Measurements from ENCODE around the gene KCNQ1. TPM values are rescaled to one million over a fixed set of nuclear protein-coding genes. Genes with fewer than 3 reads are reported as not detected.

Gene KCNQ1
- total RNA-seq, 2 experiments from 2014 or later = 10.7 to 10.8 TPM

DNA sequence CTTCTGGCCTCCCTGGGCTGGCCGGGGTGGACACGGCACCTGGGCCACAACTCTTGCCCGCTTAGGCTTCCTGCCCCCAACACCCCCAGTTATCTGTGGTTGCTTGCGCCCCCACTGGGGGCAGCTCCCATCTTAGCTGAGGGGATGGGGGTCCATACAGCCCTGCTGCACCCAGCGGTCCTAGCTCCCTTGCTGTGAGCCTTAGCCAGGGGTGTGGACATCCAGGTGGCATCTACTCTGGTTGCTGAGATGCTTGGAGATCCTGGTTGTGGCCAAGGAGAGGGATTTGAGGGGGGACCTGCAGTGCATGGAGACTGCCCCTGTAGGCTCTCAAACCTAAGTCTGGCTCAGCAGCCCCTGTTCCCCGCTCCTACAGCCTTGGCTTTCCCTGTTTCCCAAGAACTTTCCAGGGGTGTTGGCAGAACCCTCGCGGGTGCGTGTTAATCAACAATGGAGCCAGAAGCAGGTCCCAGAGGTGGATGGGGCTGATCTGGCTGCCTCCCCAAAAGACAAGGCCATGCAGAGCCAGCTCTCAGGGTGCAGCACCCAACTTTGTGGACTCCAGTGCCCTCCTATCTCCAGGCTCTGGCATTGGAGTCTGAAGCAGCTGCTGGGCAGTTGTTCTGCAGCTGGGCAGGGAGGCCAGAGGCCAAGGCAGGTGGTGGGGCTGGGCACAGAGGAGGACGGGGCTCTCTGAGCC, 3.3 kb downstream of the KCNQ1 start:
- H3K36me3 Mint-ChIP-seq = no peaks in the 10 kb centered on the region
- H3K9me3 Mint-ChIP-seq = no peaks in the 10 kb centered on the region
- intact Hi-C loops (cut with micrococcal nuclease) = loop anchor here (5.0 kb wide), 2 partner anchors 84 to 439 kb away; partner anchors contain the start of gene CDKN1C
- no peaks in the 10 kb centered on the region for H3K27me3 Mint-ChIP-seq
- ChIA-PET CTCF (interaction anchor here (1.1 kb wide), 1 partner anchor 83 kb away, joined by 4 read pairs; no protein-coding TSS in a partner anchor), POLR2A (no interaction called here)
- no peak for DNase-seq
- peaks cover 24% of the 10 kb centered on the region for H3K4me1 Mint-ChIP-seq (ENCODE audit: low read depth)
- H3K27ac Mint-ChIP-seq = no peak overlapping the region
- no peak overlapping the region for H3K4me3 Mint-ChIP-seq

DNA sequence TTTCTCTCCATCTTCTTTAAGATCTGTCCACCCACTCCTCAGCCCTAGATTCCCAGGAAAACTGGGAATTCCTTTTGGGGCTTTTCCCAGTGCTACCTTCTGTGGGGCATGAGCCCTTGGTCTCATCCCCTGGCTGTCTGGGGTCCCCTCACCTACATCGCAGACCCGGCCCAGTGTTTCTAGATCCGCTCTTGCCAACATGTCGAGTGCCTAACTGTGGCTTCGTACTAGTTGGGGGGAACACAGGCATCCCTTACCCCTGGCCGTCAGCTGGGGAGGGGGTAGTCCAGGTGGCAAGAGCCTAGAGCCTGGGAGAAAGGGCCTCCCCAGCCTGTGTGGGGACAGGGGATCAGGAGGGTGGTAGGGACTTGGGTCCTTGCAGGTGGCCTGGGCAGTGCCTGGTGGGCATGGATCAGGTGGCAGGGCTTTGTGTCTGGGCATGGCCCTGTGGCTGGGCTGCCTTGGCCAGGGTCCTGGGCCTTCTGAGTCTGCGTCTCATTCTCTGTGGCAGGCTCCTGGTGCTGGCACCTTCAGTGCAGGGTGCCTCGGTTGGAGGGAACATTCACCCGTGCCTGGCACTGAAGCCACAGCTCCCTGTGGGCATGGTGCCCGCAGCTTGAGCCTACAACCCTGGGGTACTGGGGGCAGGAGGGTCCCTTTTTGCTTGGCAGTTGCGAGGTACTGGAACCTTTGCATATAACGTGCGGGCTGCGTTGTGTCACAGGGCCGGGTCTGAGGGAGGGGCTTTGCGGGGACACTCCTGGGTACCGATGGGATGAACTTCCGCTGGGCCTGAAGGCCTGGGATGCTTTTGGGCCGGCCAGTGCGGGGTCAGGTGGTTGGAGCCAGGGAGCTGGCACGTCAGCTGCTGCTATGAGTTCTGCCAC, 4.1 kb downstream of the KCNQ1 start:
- H3K9me3 Mint-ChIP-seq = no peaks in the 10 kb centered on the region
- POLR2A ChIA-PET = no interaction called here
- H3K36me3 Mint-ChIP-seq = no peaks in the 10 kb centered on the region
- H3K4me1 Mint-ChIP-seq (ENCODE audit: low read depth) = peaks cover 18% of the 10 kb centered on the region
- CTCF ChIA-PET = interaction anchor here (0.6 kb wide), 1 partner anchor 443 kb away, joined by 3 read pairs; no protein-coding TSS in a partner anchor
- no peak for DNase-seq
- intact Hi-C loops (cut with micrococcal nuclease) = loop anchor here (5.0 kb wide), 2 partner anchors 83 to 438 kb away; partner anchors contain the start of gene CDKN1C
- no peak overlapping the region for H3K27ac Mint-ChIP-seq
- H3K4me3 Mint-ChIP-seq = no peak overlapping the region
- H3K27me3 Mint-ChIP-seq = no peaks in the 10 kb centered on the region

DNA sequence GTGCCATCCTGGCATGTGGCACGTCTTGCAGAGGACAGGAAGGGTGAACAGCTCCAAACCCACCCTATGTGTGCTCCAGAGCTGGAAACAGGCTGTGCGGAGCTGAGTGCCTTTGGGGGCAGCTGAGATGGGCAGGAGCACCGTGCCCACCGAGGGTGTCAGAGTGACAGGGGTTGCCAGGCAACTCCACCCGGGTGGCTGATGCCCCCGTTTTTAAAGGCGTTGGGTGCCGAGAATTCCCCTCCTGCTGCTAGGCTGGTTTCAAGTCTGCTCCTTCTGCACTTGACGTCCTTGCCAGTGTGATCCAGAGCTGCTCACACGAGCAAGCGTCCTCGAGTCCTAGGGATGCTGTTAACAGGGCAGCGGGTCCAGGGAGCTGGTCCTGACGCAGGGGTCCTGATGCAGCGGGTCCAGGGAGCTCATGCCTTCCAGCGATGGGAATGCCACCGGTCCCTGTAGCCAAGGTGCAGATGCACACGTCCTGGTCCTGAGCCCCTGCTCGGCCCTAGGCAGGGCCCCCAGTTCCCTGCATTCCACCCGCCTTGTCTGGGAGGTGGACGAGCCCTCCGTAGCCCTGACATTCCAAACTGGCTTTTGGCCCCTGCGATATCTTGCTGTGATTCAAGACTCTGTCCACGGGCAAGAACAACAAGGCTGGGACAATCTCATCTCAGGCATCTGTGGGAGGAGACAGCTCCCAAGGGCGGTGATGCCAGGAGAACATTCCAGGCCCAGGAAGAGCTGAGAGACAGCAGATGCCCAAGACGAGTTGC, 4.9 kb downstream of the KCNQ1 start:
- no peaks in the 10 kb centered on the region for H3K36me3 Mint-ChIP-seq
- DNase-seq = no peak
- ChIA-PET CTCF (interaction anchor here (0.6 kb wide), 1 partner anchor 442 kb away, joined by 3 read pairs; no protein-coding TSS in a partner anchor), POLR2A (interaction anchor here (0.6 kb wide), 1 partner anchor 145 kb away, joined by 3 read pairs; no protein-coding TSS in a partner anchor)
- no peaks in the 10 kb centered on the region for H3K9me3 Mint-ChIP-seq
- no peak overlapping the region for H3K4me3 Mint-ChIP-seq
- H3K27me3 Mint-ChIP-seq = no peaks in the 10 kb centered on the region
- intact Hi-C loops (cut with micrococcal nuclease) = loop anchor here (5.0 kb wide), 2 partner anchors 83 to 438 kb away; partner anchors contain the start of gene CDKN1C
- H3K4me1 Mint-ChIP-seq (ENCODE audit: low read depth) = peaks cover 18% of the 10 kb centered on the region
- no peak overlapping the region for H3K27ac Mint-ChIP-seq

DNA sequence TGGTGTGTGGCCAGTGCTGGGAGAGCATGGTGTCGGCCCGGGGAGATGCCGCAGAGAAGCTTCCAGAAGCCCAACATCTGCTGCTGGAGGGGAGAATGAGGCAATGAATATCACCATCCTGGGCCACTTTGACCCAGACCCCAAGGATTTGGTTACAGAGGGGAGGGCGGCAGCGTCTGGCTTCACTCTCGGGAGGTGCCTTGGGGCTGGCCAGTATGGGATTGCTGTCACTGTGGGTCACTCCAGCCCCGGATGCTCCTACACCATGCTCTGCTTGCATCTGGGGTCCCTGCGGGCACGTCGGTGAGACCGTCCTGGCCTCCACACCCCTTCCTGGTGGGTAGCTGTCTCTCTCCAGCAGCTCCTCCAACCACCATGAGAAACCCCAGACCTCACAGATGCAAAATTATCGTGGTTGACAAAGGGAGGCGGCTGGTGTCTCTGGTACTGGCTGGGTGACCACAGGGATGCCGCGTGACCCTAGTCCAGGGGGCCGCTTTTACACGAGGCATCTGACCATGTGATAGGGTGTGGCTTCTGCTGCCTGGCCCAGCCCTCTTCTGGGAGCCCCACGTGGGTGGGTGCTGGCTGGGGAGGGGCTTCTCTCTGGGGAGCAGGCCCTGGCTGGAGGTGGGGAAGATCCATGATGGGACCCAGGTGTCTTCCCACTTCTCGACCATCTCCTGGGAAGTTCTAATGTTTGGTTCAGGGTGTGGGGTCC, 5.7 kb downstream of the KCNQ1 start:
- Mint-ChIP-seq H3K27me3 (no peaks in the 10 kb centered on the region), H3K36me3 (no peaks in the 10 kb centered on the region), H3K4me1 (ENCODE audit: low read depth) (peaks cover 15% of the 10 kb centered on the region), H3K4me3 (no peak overlapping the region), H3K9me3 (no peaks in the 10 kb centered on the region), H3K27ac (no peak overlapping the region)
- no peak for DNase-seq
- intact Hi-C loops (cut with micrococcal nuclease) = no loop called here
- CTCF ChIA-PET = no interaction called here
- POLR2A ChIA-PET = interaction anchor here (0.6 kb wide), 1 partner anchor 146 kb away, joined by 3 read pairs; no protein-coding TSS in a partner anchor

DNA sequence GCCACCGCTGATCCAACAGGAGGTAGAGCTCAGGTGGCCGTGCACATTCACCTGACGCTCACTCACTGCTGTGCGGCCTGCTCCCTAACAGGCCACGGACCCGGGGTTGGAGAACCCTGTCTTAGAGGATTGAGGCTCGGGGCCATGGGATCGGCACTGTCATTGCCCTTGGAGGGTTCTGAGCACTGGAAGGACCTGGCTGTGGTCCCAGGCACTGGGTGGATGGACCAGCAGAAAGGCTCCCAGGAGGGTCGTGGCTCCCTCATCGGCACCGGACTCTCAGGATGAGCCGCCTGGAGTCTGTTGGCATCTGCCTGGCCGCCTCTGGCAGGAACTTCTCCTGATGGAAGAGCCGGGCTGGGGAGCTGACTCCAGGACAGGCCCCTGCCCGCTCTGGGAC, 6.5 kb downstream of the KCNQ1 start:
- intact Hi-C loops (cut with micrococcal nuclease) = no loop called here
- Mint-ChIP-seq H3K27ac (no peak overlapping the region), H3K27me3 (no peaks in the 10 kb centered on the region), H3K4me3 (no peak overlapping the region), H3K9me3 (no peaks in the 10 kb centered on the region), H3K36me3 (no peaks in the 10 kb centered on the region), H3K4me1 (ENCODE audit: low read depth) (peaks cover 13% of the 10 kb centered on the region)
- CTCF ChIA-PET = no interaction called here
- DNase-seq = no peak
- POLR2A ChIA-PET = no interaction called here

DNA sequence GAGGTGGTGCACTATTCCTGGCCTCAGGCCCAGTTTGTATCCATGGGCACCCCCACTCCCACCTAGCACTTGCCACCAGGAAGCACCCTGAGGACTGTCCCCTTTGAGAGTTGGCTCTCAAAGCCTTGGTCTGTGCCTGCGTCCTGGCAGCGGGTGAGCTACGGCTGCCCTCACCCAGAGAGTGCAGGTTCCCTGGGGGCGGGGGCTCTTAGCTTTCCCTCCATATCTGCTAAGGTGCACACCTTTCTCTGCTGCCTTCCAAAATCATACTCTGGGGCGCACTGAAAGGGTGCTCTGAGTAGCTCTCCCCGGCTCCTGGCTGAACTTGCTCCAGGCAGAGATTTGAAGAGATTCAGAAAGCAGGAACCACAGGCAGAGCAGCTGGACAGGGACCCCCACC, 7.1 kb downstream of the KCNQ1 start:
- Mint-ChIP-seq H3K27me3 (no peaks in the 10 kb centered on the region), H3K27ac (no peak overlapping the region), H3K9me3 (no peaks in the 10 kb centered on the region), H3K4me3 (no peak overlapping the region), H3K36me3 (no peaks in the 10 kb centered on the region), H3K4me1 (ENCODE audit: low read depth) (peaks cover 9% of the 10 kb centered on the region)
- ChIA-PET CTCF (no interaction called here), POLR2A (no interaction called here)
- DNase-seq = no peak
- intact Hi-C loops (cut with micrococcal nuclease) = no loop called here

DNA sequence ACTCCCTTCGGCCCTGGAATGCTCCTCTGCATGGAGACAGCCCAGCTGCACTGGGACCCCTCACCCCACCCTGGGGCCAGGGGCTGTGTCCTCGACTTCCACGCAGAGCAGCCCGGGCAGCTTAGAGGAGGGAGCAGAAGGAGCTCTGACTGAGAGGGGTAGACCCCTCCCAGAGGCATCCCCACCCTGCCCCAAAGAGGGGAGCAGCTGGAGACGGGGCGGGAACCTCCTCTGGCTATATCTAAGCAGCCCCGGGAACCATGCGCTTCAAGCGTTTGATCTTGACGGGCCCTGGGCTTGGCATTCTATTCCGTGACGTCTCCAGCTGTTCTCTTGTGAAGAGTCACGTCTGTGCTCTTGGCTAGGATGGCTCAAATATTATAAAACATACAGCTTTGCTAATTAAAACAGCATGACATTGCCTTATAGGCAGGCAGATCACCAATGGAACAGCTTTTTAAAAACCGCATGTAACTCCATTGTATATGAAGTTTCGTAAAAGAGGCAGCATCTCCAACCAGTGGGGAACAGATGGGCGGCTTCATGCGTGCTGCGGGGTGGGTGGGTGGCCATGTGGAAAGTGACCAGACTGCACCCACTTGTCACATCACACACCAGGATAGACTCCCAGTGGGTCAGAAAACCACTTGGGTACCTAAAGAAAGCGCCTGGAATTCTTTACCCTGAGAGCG, 7.7 kb downstream of the KCNQ1 start:
- Mint-ChIP-seq H3K27me3 (no peaks in the 10 kb centered on the region), H3K9me3 (no peaks in the 10 kb centered on the region), H3K4me1 (ENCODE audit: low read depth) (peaks cover 4% of the 10 kb centered on the region), H3K27ac (no peak overlapping the region), H3K36me3 (no peaks in the 10 kb centered on the region), H3K4me3 (no peak overlapping the region)
- DNase-seq = no peak
- ChIA-PET POLR2A (no interaction called here), CTCF (no interaction called here)
- intact Hi-C loops (cut with micrococcal nuclease) = no loop called here

DNA sequence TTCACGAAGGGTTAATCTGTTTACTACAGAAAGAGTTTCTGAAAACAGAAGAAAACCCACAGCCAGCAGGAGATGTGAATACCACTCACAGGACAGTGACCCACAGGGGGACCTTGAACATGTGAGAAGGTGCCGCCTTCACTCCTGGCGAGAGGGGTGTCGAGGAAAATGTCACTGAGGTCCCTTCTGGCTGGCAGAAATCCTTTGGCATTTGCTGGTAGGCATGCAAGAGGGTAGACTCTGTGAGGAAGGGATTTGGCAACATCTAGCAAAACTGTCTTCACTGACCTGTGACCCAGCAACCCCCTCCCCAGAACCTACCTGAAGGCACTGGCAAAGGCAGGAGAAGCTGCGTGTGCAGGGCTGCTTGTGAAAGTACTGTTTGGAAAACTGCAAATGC, 8.6 kb downstream of the KCNQ1 start:
- DNase-seq = no peak
- ChIA-PET POLR2A (no interaction called here), CTCF (interaction anchor here (1.1 to 1.2 kb wide), 2 partner anchors 8 to 53 kb away, joined by 3 read pairs; partner anchors contain the start of genes KCNQ1 and TSSC4)
- Mint-ChIP-seq H3K27me3 (no peaks in the 10 kb centered on the region), H3K4me1 (ENCODE audit: low read depth) (no peaks in the 10 kb centered on the region), H3K4me3 (no peak overlapping the region), H3K36me3 (no peaks in the 10 kb centered on the region), H3K27ac (no peak overlapping the region), H3K9me3 (no peaks in the 10 kb centered on the region)
- intact Hi-C loops (cut with micrococcal nuclease) = no loop called here

DNA sequence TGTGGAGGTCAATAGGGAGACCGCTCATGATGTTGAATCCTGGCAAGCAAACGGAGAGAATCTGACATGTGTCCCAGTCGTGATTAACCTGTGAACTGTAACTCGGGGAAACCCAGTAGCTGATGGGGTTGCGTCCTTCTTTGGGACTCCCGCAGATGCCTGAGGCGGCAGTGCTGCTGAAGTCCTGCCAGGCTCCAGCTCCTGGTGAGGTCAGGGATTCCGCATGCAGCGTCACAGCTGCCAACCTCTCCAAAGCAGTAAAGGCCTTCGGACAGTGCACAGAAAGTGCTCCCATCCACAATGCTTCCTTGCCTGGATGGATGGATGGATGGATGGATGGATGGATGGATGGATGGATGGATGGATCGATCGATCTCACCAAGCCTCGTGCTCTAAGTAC, 13.5 kb downstream of the KCNQ1 start:
- Mint-ChIP-seq H3K27ac (no peak overlapping the region), H3K4me1 (ENCODE audit: low read depth) (peaks cover 8% of the 10 kb centered on the region), H3K4me3 (no peak overlapping the region), H3K27me3 (no peaks in the 10 kb centered on the region), H3K9me3 (no peaks in the 10 kb centered on the region), H3K36me3 (no peaks in the 10 kb centered on the region)
- intact Hi-C loops (cut with micrococcal nuclease) = no loop called here
- ChIA-PET CTCF (no interaction called here), POLR2A (no interaction called here)
- no peak for DNase-seq

DNA sequence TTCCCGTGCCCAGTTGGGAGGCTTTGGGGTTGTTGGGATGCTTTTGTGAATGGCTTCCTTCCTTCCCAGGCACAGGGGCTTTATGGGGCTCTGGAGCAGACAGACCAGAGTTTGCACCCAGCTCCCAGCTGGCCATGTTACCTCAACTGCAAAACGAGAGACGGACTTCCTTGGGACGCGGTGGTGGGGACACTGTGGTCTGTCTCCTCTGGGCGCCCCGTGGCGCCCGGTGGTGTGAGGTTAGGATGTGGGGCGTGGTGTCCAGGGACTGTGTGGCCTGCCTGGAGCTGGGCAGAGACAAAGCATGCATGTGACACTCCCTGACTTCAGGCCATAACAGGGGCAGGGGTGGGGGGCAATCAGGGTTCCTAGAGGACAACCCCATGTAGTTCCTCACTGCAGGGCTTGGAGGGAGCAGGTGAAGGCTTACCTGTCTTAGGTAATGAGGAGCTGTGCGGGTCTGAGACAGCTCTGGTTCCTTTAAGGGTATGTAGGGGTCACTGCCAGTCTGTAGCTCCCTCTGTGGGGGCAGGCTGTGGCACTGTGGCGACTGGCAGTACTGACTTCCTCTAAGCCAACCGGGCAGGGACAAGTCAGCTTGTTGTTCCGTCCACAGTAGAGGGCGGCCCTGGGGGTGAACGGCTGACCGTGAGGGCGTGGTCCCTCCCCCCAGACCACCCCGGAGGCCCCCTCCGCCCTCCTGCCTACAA, 14.4 kb downstream of the KCNQ1 start:
- no peaks in the 10 kb centered on the region for H3K9me3 Mint-ChIP-seq
- H3K4me1 Mint-ChIP-seq (ENCODE audit: low read depth) = peaks cover 8% of the 10 kb centered on the region
- H3K27me3 Mint-ChIP-seq = no peaks in the 10 kb centered on the region
- H3K4me3 Mint-ChIP-seq = no peak overlapping the region
- H3K27ac Mint-ChIP-seq = no peak overlapping the region
- ChIA-PET CTCF (no interaction called here), POLR2A (no interaction called here)
- DNase-seq = no peak
- intact Hi-C loops (cut with micrococcal nuclease) = no loop called here
- H3K36me3 Mint-ChIP-seq = no peaks in the 10 kb centered on the region

Data from activated CD4-positive, alpha-beta memory T cell treated with anti-CD3 and anti-CD28 coated beads for 36 hours (primary cell).